GM12801 (cell line): Measurements from ENCODE around the gene MACF1.

Experiments used
- CTCF ChIP-seq: IDR thresholded peaks from one replicate; pipeline ENCODE4 v1.5.1; 2011; ENCODE audit warnings: control low read depth; ENCODE audit not compliant: insufficient read length; ENCODE audit errors: extremely low read depth

The MACF1 gene

DNA sequence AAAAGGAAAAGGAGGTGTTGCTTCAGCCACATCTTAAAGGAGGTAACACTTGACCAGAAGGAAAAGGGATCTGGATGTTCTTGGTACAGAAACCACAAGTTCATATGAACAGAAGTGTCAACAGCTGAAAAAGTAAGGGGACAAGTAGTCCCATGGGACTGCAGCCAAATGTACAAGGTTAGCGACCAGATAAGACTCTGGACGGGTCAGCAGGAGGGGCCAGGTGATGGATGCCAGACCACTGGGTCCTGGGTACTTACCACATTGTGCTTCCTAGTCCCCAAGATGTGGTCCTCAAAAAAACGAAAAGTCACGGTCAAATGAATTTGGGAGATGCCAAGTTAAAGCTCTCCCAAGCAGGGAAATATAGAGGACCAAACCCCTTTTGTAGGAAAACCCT is 270.3 kb downstream of the MACF1 start:
- no peak for TF ChIP-seq CTCF

DNA sequence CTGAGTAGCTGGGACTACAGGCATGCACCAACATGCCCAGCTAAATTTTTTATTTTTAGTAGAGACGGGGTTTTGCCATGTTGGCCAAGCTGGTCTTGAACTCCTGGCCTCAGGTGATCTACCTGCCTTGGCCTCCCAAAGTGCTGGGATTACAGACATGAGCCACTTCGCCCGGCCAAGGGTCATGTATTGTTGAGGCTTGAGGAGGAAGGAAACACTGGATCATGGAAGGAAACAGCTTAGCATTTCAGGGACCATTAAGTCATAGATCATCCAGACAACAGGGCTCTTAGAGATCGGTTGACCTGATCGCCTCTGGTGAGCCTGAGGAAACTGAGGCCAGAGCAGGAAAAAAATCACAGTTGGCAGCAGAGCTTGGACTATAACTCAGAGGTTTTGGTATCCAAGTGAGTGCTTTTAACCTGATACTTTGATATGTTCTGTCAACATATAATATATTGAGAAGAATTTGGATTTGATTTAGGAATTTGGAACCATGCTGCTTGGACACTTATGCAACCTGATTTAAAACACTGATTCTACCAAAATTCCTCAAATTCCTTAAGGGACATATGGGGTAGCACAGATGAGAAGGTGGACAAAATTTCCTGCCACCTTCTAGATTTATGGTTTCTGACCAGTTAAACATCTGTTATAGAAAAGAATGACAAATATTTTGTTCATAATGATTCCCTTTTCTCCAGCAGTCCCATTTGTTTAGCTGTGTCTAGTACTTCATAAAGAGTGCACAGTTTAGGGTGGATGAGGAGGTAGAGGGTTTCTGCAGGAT is 273.8 kb downstream of the MACF1 start:
- TF ChIP-seq CTCF, result no peak

GRCh38 chr1:39481289-39481688 is 276.8 kb downstream of the MACF1 start:
- no peak for TF ChIP-seq CTCF

- TF ChIP-seq CTCF, result no peak
Observed at GRCh38 chr1:39483276-39483675, 278.8 kb downstream of the MACF1 start.

DNA sequence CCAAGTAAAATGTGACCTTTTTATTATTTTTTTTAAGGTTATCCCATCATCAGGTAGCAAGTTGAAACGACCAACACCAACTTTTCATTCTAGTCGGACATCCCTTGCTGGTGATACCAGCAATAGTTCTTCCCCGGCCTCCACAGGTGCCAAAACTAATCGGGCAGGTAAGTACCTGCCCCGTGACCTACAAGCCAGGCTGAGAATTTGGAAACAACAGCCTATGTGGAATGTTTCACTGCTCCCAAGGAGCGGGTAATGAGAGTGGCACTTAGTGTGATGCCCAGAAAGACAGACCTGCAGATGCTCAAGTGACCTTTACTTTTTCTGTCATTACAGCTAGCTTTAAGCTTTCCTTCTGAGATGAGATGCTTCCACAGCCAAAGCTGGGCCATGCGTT is 280.1 kb downstream of the MACF1 start:
- TF ChIP-seq CTCF, result no peak

DNA sequence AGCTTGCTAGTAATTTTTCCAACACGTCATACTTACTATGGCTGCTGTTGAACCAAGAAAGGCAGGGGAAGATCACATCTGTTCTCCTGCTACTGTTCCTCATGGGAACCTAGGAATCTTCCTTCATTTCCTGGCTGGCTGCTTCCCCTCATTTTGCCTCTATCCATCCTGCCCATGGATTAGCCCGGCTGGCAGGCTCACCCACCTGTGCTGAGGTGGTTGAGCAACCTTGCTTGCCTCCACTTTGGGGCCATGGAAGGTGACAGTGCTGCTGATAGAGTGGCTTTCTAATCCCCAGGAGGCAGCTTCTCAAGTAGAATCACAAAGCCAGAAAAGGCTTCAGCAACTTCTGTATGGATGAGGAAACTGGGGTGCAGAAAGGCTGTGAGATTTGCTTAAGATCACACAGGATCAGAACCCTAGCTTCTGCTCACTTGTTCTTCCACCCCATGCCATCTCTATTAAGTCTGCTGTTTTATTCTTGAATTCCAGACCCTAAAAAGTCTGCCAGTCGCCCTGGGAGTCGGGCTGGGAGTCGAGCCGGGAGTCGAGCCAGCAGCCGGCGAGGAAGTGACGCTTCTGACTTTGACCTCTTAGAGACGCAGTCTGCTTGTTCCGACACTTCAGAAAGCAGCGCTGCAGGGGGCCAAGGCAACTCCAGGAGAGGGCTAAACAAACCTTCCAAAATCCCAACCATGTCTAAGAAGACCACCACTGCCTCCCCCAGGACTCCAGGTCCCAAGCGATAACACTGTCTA is 280.7 kb downstream of the MACF1 start:
- no peak for TF ChIP-seq CTCF

DNA sequence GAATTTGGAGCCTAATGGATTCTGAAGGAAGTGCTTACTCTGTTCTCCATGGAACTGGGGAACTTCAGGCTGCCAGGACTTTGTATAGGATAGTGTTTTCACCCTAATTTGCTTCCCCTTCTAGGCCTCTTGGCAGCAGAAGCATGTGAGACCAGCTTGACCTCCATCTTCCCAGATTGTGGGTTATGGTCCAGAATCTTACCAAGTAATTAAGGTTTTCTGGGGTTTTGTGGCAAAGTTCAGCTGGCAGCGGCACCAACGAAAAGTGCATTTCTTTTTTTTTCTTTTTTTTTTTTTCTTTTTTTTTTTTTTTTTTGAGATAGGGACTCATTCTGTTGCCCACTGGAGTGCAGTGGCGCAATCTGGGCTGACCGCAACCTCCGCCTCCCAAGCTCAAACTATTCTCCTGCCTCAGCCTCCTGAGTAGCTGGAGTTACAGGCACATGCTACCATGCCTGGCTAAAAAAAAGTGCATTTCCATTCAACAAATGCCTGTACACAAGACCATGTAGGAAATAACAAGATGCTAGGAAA is 283.6 kb downstream of the MACF1 start:
- TF ChIP-seq CTCF, result no peak
